22Rv1 (cell line): ENCODE results near the gene B4GALNT2.

Experiments used
- ZFX ChIP-seq: fragments of 450-650 bp; IDR thresholded peaks from 2 replicates; pipeline ENCODE4 v1.6.1; 2017; ENCODE audit warnings: antibody characterized with exemption, borderline replicate concordance
- TF ChIP-seq, protein P1 (sequence below): fragments of 450-650 bp; IDR thresholded peaks from 2 replicates; pipeline ENCODE4 v1.5.1; 2017; ENCODE audit warnings: mild to moderate bottlenecking

DNA sequence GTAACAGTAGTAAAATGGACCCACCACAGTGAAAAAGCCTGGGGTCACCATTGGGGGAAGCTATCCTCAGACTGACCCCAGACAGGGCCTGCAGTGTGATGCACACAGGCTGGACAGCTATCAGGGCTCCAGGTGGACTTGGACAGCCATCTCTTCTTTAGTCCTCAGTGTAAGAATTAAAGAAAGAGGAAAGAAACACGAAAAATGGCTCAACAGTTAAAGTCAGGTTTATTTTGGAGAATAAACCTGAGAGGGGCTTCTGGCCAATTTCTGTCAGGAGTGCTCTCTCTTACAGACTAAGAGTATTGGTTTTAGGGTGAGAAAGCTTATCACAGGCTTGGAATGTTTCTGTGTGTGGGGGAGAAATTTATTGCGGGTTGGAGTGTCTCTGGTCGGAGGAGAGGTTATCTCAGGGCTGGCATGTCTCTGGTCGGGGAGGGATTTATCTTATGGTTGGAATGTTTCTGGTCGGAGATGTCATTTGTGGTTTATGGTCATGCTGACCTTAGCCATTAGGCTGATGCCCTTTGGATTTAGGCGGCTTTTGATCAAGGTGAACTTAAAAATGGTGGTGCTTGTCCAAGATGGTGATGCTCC lies 10.8 kb upstream of the B4GALNT2 start:
- TF ChIP-seq, protein P1, sequence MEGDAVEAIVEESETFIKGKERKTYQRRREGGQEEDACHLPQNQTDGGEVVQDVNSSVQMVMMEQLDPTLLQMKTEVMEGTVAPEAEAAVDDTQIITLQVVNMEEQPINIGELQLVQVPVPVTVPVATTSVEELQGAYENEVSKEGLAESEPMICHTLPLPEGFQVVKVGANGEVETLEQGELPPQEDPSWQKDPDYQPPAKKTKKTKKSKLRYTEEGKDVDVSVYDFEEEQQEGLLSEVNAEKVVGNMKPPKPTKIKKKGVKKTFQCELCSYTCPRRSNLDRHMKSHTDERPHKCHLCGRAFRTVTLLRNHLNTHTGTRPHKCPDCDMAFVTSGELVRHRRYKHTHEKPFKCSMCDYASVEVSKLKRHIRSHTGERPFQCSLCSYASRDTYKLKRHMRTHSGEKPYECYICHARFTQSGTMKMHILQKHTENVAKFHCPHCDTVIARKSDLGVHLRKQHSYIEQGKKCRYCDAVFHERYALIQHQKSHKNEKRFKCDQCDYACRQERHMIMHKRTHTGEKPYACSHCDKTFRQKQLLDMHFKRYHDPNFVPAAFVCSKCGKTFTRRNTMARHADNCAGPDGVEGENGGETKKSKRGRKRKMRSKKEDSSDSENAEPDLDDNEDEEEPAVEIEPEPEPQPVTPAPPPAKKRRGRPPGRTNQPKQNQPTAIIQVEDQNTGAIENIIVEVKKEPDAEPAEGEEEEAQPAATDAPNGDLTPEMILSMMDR: no peak
- TF ChIP-seq ZFX: no peak
